NT2/D1 (cell line): ENCODE results near the gene TMEM231.
A peak's percentile ranks its signal among the peaks of the same experiment; 100 is the strongest.
"Not testable (repeated sequence)": the region's sequence is repeated elsewhere in the genome, so short reads cannot be mapped to it uniquely, and the experiment has no call there.

Experiments
- DNase-seq: peaks from one replicate; pipeline ENCODE4 v3.0.0-alpha.2; 2011; ENCODE audit warnings: low read depth, low spot score
- H3K27me3 ChIP-seq: 2 replicates; pipeline ENCODE4 v1.6.0; 2011; ENCODE audit warnings: mild to moderate bottlenecking; ENCODE audit not compliant: insufficient read length, insufficient read depth
- H3K36me3 ChIP-seq: 2 replicates; pipeline ENCODE4 v1.6.1; 2011; ENCODE audit warnings: mild to moderate bottlenecking, low read length, mixed read lengths; ENCODE audit not compliant: insufficient read depth, insufficient read length
- H3K4me1 ChIP-seq: 2 replicates; pipeline ENCODE4 v1.5.1; 2011; ENCODE audit not compliant: insufficient read depth, insufficient read length
- H3K4me3 ChIP-seq: 2 replicates; pipeline ENCODE4 v1.5.1; 2011; ENCODE audit warnings: low read depth; ENCODE audit not compliant: insufficient read length
- H3K9ac ChIP-seq: 2 replicates; pipeline ENCODE4 v1.6.0; 2011; ENCODE audit warnings: low read depth; ENCODE audit not compliant: insufficient read length
- H3K9me3 ChIP-seq: 2 replicates; pipeline ENCODE4 v1.5.1; 2011; ENCODE audit warnings: mild to moderate bottlenecking, low read length; ENCODE audit not compliant: insufficient read depth
- SUZ12 ChIP-seq: IDR thresholded peaks from 2 replicates; pipeline ENCODE4 v1.6.1; 2011; ENCODE audit not compliant: insufficient read length, insufficient read depth; ENCODE audit errors: extremely low read depth
- YY1 ChIP-seq: IDR thresholded peaks from 2 replicates; pipeline ENCODE4 v1.6.1; 2011; ENCODE audit not compliant: insufficient read length, insufficient read depth
- ZNF274 ChIP-seq: IDR thresholded peaks from 2 replicates; pipeline ENCODE4 v1.6.1; 2011; ENCODE audit warnings: mild to moderate bottlenecking, low read depth, low read length

Gene TMEM231

GRCh38 chr16:75529056-75529905, 26.8 kb downstream of the TMEM231 start:
- no peaks in the 10 kb centered on the region for H3K36me3 ChIP-seq
- no peak for TF ChIP-seq ZNF274
- no peak for TF ChIP-seq YY1
- no peak for TF ChIP-seq SUZ12
- no peak overlapping the region for H3K9ac ChIP-seq
- no peak overlapping the region for H3K4me3 ChIP-seq
- no peaks in the 10 kb centered on the region for H3K27me3 ChIP-seq
- no peaks in the 10 kb centered on the region for H3K4me1 ChIP-seq
- no peak for DNase-seq
- 0 out of 2 replicates have a peak, but pooled peaks cover 4% of the 10 kb centered on the region for H3K9me3 ChIP-seq

GRCh38 chr16:75527825-75528299, 28.2 kb downstream of the TMEM231 start:
- DNase-seq: no peak

GRCh38 chr16:75526032-75526790, 29.8 kb downstream of the TMEM231 start:
- no peak for DNase-seq
- no peak overlapping the region for H3K4me3 ChIP-seq
- no peaks in the 10 kb centered on the region for H3K4me1 ChIP-seq
- H3K9ac ChIP-seq: no peak overlapping the region
- no peaks in the 10 kb centered on the region for H3K27me3 ChIP-seq
- 0 out of 2 replicates have a peak, but pooled peaks cover 4% of the 10 kb centered on the region for H3K9me3 ChIP-seq
- no peaks in the 10 kb centered on the region for H3K36me3 ChIP-seq
- TF ChIP-seq ZNF274 (no peak), YY1 (no peak), SUZ12 (no peak)

More at GRCh38 chr16:75527825-75528299, 28.2 kb downstream of the TMEM231 start:
- no peaks in the 10 kb centered on the region for H3K27me3 ChIP-seq
- H3K9me3 ChIP-seq: 0 out of 2 replicates have a peak, but pooled peaks cover 4% of the 10 kb centered on the region
- no peaks in the 10 kb centered on the region for H3K36me3 ChIP-seq
- no peak overlapping the region for H3K9ac ChIP-seq
- H3K4me1 ChIP-seq: no peaks in the 10 kb centered on the region
- TF ChIP-seq YY1: no peak
- no peak for TF ChIP-seq ZNF274
- TF ChIP-seq SUZ12: no peak
- H3K4me3 ChIP-seq: no peak overlapping the region

GRCh38 chr16:75519175-75519574, 36.9 kb downstream of the TMEM231 start:
- H3K27me3 ChIP-seq: no peaks in the 10 kb centered on the region
- H3K4me3 ChIP-seq: no peak overlapping the region
- no peaks in the 10 kb centered on the region for H3K9me3 ChIP-seq
- no peaks in the 10 kb centered on the region for H3K36me3 ChIP-seq
- H3K4me1 ChIP-seq: no peaks in the 10 kb centered on the region
- H3K9ac ChIP-seq: no peak overlapping the region
- DNase-seq: no peak
- TF ChIP-seq ZNF274 (no peak), YY1 (no peak), SUZ12 (no peak)

GRCh38 chr16:75516189-75516966, 39.7 kb downstream of the TMEM231 start:
- Histone ChIP-seq H3K9ac (peak overlapping the region; percentile 97), H3K4me3 (peak overlapping the region; percentile 86)
- not testable (repeated sequence) for H3K27me3 ChIP-seq, DNase-seq, H3K4me1 ChIP-seq, H3K9me3 ChIP-seq, H3K36me3 ChIP-seq

- Histone ChIP-seq H3K36me3 (peaks cover 2% of the 10 kb centered on the region), H3K4me3 (no peak overlapping the region), H3K9me3 (no peaks in the 10 kb centered on the region), H3K4me1 (peaks cover 3% of the 10 kb centered on the region), H3K27me3 (no peaks in the 10 kb centered on the region), H3K9ac (no peak overlapping the region)
- no peak for DNase-seq
- TF ChIP-seq ZNF274 (no peak), YY1 (no peak), SUZ12 (no peak)
Observed at GRCh38 chr16:75514296-75514695, 41.8 kb downstream of the TMEM231 start.
